Thoracic aorta endothelial cell (primary cell): ENCODE data around the gene ZSCAN10. TPM values are rescaled to one million over a fixed set of nuclear protein-coding genes. Genes with fewer than 3 reads are reported as not detected.

Experiments used
- small RNA-seq: library from RNA; depleted of rRNA; stranded (forward); fragments of <200 nt; gene quantifications from one replicate; pipeline ENCODE3, GENCODE V24; 2012
- total RNA-seq: library from RNA; depleted of rRNA; stranded (reverse); fragments of >200 nt; gene quantifications from 2 replicates; pipeline ENCODE4 v1.2.3, GENCODE V29; 2012

Gene ZSCAN10
- total RNA-seq, result not detected in 2 replicates

GRCh38 chr16:3098459-3099394 is at the start of gene ZSCAN10:
Gene ZSCAN10, minus strand, starts transcription at chr16:3099294. Its CDS starts 6,357 bp downstream, at chr16:3092937.

GRCh38 chr16:3134338-3135125 is 35.4 kb upstream of the ZSCAN10 start, which contains the start of gene ZNF213:
Gene ZNF213, plus strand, starts transcription at chr16:3135029. Its CDS starts 2,252 bp downstream, at chr16:3137281.

GRCh38 chr16:3112058-3112880 is 13.2 kb upstream of the ZSCAN10 start, which contains the start of gene ZNF205:
Gene ZNF205, plus strand, starts transcription at chr16:3112586. Its CDS starts 845 bp downstream, at chr16:3113431.

GRCh38 chr16:3065069-3065741 is 33.9 kb downstream of the ZSCAN10 start, which contains the start of gene IL32:
Gene IL32, plus strand, starts transcription at chr16:3065640. Its CDS starts 172 bp downstream, at chr16:3065812.

DNA sequence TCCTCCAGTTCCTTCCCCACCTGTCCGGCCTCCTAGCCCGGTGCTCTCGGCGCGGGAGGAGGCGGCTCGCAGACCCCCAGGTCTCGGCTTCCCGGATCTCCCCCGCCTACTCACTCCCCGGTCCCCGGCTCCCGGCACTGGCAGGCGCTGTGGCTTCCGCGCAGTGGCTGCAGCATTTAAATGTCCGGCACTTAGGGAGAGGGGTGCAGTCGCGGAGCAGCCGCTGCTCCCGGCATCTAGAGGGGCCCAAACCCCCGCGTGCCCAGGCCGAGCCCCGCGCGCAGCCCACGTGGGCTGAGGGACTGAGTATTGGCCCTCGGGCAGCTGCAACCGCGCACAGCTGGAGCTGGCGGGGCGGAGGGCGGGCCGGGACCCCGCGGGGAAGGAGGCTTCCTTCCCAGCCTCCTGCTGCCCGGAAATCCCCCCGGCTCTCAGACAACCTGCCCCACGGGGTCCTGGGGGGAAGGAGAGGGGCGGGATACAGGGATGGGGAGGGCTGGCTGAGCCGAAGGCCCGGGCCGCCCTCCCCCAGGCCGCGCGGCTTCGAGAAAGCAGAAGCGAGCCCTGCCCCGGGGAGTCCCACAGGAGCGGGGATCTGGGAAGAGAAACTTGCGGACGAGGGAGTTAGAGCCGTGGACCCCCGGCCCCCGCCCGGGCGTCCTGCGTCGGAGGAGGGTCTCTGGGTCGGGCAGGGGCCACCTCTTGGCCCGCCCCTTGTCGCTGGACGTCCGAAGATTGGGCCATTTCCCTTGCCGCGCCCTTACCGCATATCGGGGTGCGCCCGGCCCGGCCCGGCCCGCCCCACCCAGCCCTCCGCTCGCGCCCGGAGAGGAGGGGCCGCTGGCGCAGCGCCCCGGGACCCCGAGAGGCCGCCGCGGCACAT is 53.1 kb downstream of the ZSCAN10 start, which contains the start of gene MMP25:
MMP25 (plus strand) TSS at position 804 of the 883 bp plus-strand sequence. CDS start 357 bp downstream, outside the sequence.

Small RNAs within 50 kb of the gene (small RNA-seq; reads per million reads assigned to genes)
- 0.49 reads per million for gene RNU1-22P

Other genes starting within 250 kb of the ZSCAN10 start
- not detected in 2 replicates for gene PRSS22, start 241.1 kb downstream of the ZSCAN10 start, total RNA-seq
- 25.1 and 34.0 TPM in 2 replicates for gene FLYWCH2, start 216.1 kb downstream of the ZSCAN10 start, total RNA-seq
- 27.5 and 35.5 TPM in 2 replicates for gene FLYWCH1, start 187.4 kb downstream of the ZSCAN10 start, total RNA-seq
- gene KREMEN2, start 135.0 kb downstream of the ZSCAN10 start, total RNA-seq, result not detected in 2 replicates
- 10.9 and 18.4 TPM in 2 replicates for gene PAQR4, start 129.9 kb downstream of the ZSCAN10 start, total RNA-seq
- 15.2 and 27.6 TPM in 2 replicates for gene PKMYT1, start 118.8 kb downstream of the ZSCAN10 start, total RNA-seq
- not detected in 2 replicates for gene CLDN9, start 86.4 kb downstream of the ZSCAN10 start, total RNA-seq
- not detected in 2 replicates for gene CLDN6, start 81.1 kb downstream of the ZSCAN10 start, total RNA-seq
- 62.6 and 76.2 TPM in 2 replicates for gene TNFRSF12A, start 78.9 kb downstream of the ZSCAN10 start, total RNA-seq
- 7.4 and 9.3 TPM in 2 replicates for gene HCFC1R1, start 75.4 kb downstream of the ZSCAN10 start, total RNA-seq
- 19.1 and 27.9 TPM in 2 replicates for gene THOC6, start 75.3 kb downstream of the ZSCAN10 start, total RNA-seq
- gene BICDL2, start 62.4 kb downstream of the ZSCAN10 start, total RNA-seq, result not detected in 2 replicates
- under 0.01 and 0.07 TPM in 2 replicates for gene MMP25, start 52.7 kb downstream of the ZSCAN10 start, total RNA-seq
- 45.9 and 55.4 TPM in 2 replicates for gene IL32, start 33.7 kb downstream of the ZSCAN10 start, total RNA-seq
- gene ZNF205, start 13.3 kb upstream of the ZSCAN10 start, total RNA-seq, result 12.0 and 20.7 TPM in 2 replicates
- gene ZNF213, start 35.7 kb upstream of the ZSCAN10 start, total RNA-seq, result 6.2 and 6.6 TPM in 2 replicates
- 0.14 TPM in 1 of 2 replicates, not detected in the other for gene OR1F1, start 88.9 kb upstream of the ZSCAN10 start, total RNA-seq
- gene ZNF200, start 135.9 kb upstream of the ZSCAN10 start, total RNA-seq, result 11.2 and 14.1 TPM in 2 replicates
- under 0.01 TPM in 1 of 2 replicates, not detected in the other for gene MEFV, start 157.3 kb upstream of the ZSCAN10 start, total RNA-seq
- gene ZNF263, start 184.2 kb upstream of the ZSCAN10 start, total RNA-seq, result 34.4 and 35.0 TPM in 2 replicates
- 3.6 and 7.0 TPM in 2 replicates for gene TIGD7, start 206.1 kb upstream of the ZSCAN10 start, total RNA-seq
- gene ZNF75A, start 206.2 kb upstream of the ZSCAN10 start, total RNA-seq, result 28.8 and 32.0 TPM in 2 replicates